Measurements from ENCODE around the gene SLC31A2.
"Not testable (repeated sequence)": the region's sequence is repeated elsewhere in the genome, so short reads cannot be mapped to it uniquely, and the experiment has no call there.

SLC31A2 gene

DNA sequence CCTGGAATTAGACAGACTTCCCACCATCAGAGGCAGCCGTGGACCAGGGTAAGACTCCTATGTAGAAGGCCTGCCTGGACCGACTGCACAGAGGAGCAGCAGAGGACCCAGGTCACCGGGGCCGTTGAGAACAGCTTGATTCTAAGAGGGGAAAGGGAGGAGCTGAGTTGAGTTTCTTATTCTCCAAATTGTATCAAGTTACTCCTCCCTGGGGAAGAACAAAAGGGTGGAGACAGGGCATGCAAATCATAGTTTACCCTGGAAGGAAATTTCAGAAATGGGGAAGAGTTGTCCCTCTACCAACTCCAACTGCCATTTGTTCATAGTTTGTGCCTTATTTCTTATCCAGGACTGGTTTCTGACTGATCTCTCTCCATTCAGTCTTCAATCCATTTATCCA lies 20.9 kb upstream of the SLC31A2 start:
- H3K4me3 ChIP-seq (ENCODE audit: low read depth, low read length) = no peak overlapping the region
- DNase-seq (ENCODE audit: low read depth) = no peak
- TF ChIP-seq, protein P1, sequence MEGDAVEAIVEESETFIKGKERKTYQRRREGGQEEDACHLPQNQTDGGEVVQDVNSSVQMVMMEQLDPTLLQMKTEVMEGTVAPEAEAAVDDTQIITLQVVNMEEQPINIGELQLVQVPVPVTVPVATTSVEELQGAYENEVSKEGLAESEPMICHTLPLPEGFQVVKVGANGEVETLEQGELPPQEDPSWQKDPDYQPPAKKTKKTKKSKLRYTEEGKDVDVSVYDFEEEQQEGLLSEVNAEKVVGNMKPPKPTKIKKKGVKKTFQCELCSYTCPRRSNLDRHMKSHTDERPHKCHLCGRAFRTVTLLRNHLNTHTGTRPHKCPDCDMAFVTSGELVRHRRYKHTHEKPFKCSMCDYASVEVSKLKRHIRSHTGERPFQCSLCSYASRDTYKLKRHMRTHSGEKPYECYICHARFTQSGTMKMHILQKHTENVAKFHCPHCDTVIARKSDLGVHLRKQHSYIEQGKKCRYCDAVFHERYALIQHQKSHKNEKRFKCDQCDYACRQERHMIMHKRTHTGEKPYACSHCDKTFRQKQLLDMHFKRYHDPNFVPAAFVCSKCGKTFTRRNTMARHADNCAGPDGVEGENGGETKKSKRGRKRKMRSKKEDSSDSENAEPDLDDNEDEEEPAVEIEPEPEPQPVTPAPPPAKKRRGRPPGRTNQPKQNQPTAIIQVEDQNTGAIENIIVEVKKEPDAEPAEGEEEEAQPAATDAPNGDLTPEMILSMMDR (conservative IDR thresholded peaks at IDR 0.05; ENCODE audit: low read depth, low read length) = no peak

DNA sequence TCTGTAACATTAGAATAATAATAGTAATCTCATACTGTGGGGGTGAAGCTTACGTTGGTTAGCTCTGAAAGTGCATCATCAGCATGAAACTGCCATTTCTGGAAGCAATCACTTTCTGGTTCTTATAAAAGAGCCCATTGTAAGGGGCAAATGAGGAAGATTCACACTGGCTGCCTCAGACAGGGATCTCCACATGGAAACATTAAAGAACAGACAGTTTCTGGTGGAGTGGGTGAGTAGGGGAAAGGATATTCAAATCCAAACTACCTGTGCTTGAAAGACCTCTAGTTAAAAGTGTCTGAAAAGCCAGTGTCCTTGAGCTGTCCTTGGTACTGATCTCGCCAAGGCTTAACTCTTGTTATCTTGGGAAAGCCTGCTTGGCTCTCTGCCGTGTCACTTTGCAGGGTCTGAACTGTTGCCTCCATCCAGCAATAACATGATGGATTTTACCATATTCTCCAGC lies 19.1 kb upstream of the SLC31A2 start:
- TF ChIP-seq, protein P1 (conservative IDR thresholded peaks at IDR 0.05; ENCODE audit: low read depth, low read length) = no peak
- peak; percentile 51 for DNase-seq (ENCODE audit: low read depth)
- no peak overlapping the region for H3K4me3 ChIP-seq (ENCODE audit: low read depth, low read length)

DNA sequence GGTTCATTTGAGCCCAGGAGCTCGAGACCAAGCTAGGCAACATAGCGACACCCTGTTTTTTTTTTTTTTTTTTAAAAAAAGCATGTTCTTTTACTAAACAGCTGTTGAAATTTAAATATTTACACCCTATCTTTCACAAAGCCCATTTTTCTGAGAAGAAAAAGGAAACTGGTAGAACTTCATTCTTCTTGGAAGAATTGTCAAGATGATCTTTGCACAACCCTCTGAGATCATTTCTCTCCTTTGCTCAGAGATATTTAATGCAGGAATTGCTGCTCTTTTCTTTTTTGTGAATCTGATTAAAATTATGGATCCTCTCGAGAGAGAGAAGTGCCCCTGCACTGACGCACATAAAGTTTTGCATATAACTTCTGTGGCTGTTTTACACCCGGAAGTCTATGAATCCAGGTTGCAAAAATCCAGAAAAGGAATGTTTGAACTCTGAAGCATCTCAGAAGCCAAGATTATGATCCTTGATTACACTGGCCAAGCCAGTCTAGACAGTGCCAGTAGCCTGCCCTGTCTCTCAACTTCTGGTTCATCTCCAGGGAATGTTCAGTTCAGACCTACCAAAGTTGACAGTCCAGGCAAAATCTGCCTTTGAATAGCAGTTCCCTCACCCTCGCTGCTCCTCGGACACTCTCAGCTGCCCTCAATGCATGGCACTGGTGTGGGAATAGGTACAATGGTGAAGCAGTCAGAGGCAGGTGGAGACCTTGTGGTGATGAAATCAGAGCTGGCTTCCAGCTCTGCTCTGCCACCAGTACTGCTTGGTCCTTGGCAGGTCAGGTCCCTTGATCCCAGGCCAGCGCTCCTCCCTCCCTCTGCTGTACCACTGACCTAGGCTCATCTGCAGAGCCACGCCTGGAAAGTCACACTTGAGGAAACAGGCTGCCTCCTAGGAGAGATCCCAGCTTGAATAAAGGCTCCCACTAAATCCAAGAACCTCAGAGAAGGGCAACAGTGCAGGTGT lies 13.3 kb upstream of the SLC31A2 start:
- TF ChIP-seq, protein P1 (conservative IDR thresholded peaks at IDR 0.05; ENCODE audit: low read depth, low read length) = no peak
- no peak for DNase-seq (ENCODE audit: low read depth)

DNA sequence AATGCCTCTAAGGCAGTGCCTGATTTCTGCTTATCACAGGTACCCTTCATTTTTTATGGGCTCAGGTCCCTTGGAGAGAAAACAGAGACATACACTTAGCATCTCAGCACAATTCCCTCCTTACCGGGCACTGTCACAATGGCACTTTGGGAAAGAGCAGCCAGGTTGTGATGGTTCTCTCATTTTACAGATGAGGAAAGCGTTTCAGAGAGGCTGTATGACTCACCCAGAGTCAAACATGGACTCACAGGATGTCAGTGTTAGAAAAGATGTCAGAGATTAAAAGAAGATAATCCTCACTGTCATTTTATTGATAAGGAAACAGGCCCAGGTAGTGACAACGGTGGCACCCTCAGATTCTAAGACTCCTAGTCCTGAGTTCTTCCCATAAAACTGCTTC lies 12.0 kb upstream of the SLC31A2 start:
- DNase-seq (ENCODE audit: low read depth) = no peak
- no peak overlapping the region for H3K4me3 ChIP-seq (ENCODE audit: low read depth, low read length)
- TF ChIP-seq, protein P1 (conservative IDR thresholded peaks at IDR 0.05; ENCODE audit: low read depth, low read length) = no peak

More for the DNA sequence above, 13.3 kb upstream of the SLC31A2 start:
- no peak overlapping the region for H3K4me3 ChIP-seq (ENCODE audit: low read depth, low read length)

DNA sequence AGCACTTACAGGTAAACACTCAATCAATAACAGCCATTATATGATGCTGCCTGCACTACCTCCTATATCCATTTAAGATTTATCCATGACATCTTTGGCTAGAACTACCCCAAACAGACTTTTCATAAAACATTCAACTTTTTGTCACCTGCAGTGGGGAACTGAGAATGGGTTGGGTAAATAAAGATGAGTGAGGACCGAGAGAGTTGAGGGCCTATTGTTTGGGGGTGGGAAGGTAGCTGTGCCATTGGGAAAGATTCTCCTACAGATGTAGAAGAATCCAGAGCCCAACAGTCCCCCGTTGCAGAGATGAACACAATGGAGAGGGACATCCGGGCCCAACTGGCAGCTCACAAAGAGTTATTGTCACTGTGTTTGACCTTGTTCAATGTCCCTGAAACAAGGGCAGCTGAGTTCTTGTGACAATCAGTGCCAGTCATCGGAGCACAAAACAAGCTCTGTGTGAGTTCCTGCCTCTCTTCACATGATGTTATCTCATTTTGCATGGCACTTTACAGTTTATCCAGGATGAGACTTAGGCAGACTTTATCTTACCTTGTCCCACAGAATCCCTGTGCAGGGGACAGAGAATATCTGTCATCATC lies 11.5 kb upstream of the SLC31A2 start:
- no peak overlapping the region for H3K4me3 ChIP-seq (ENCODE audit: low read depth, low read length)
- no peak for DNase-seq (ENCODE audit: low read depth)
- TF ChIP-seq, protein P1 (conservative IDR thresholded peaks at IDR 0.05; ENCODE audit: low read depth, low read length) = no peak

DNA sequence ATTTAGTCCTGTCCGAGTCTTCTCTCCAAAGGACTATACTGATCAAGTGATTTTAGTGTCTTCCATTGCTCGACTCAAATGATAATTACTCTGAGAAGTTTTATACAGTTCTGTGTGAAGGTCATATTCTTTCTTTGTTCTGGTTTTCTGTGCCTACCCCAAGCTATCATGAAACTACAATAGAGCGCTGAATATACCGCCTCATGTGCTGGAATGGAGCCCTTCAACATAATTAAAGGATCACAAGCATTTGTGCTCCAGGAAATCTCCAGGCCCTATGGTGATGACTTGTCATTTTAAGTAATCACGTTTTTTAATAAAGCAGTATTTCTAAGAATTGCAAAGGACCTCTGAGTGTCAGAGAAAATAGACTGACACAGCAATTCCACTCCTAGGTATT lies 10.9 kb upstream of the SLC31A2 start:
- no peak overlapping the region for H3K4me3 ChIP-seq (ENCODE audit: low read depth, low read length)
- DNase-seq (ENCODE audit: low read depth) = no peak
- TF ChIP-seq, protein P1 (conservative IDR thresholded peaks at IDR 0.05; ENCODE audit: low read depth, low read length) = no peak

DNA sequence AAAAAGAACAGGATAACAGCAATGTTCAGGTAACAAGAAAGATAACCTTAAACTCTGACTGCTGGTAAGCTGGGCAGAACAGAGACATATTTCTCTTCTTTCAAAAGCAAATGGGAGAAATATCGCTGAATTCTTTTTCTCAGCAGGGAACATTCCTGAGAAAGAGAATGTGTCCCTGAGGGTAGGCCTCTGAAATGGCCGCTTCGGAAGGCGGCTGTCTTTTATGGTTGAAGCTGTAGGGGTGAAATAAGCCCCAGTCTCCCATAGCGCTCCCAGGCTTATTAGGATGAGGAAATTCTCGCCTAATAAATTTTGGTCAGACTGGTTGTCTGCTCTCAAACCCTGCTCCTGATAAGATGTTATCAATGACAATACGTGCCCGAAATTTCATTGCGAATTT lies 9.9 kb upstream of the SLC31A2 start:
- not testable (repeated sequence) for DNase-seq (ENCODE audit: low read depth); H3K4me3 ChIP-seq (ENCODE audit: low read depth, low read length)
